GM23338 (cell line): ENCODE measurements around the gene SRSF5. TPM values are rescaled to one million over a fixed set of nuclear protein-coding genes. Genes with fewer than 3 reads are reported as not detected.

Source experiments
- ATAC-seq: fragments of 200-7000 bp; cut with Tn5 transposase; 3 replicates; pipeline ENCODE4 v1.9.1; 2020
- DNase-seq: peaks from one replicate; pipeline ENCODE4 v3.0.0-alpha.2; 2015; ENCODE audit warnings: low spot score
- H2AFZ ChIP-seq: fragments of 200-600 bp; sonication (generic); 2 replicates; pipeline ENCODE4 v1.8.0; 2016; ENCODE audit warnings: antibody characterized with exemption, mild to moderate bottlenecking, moderate library complexity
- H3F3A ChIP-seq: fragments of 200-600 bp; sonication (generic); replicated peaks from 2 replicates; pipeline ENCODE4 v1.8.0; 2017; ENCODE audit warnings: antibody characterized with exemption, mixed run types, low read depth
- H3K27ac ChIP-seq: fragments of 200-600 bp; sonication (generic); 2 replicates; pipeline ENCODE4 v1.6.1; 2016; ENCODE audit warnings: low read depth
- H3K27me3 ChIP-seq: fragments of 200-600 bp; sonication (generic); 2 replicates; pipeline ENCODE4 v1.8.0; 2016; ENCODE audit warnings: mild to moderate bottlenecking, mixed run types, moderate library complexity; ENCODE audit not compliant: insufficient read depth
- H3K36me3 ChIP-seq: fragments of 200-600 bp; sonication (generic); 2 replicates; pipeline ENCODE4 v1.8.0; 2016; ENCODE audit warnings: mild to moderate bottlenecking; ENCODE audit not compliant: insufficient read depth
- H3K4me1 ChIP-seq: fragments of 200-600 bp; sonication (generic); 2 replicates; pipeline ENCODE4 v1.8.0; 2016; ENCODE audit warnings: mild to moderate bottlenecking, moderate library complexity; ENCODE audit not compliant: insufficient read depth
- H3K4me2 ChIP-seq: fragments of 200-600 bp; sonication (generic); 2 replicates; pipeline ENCODE4 v1.7.1; 2017; ENCODE audit warnings: mixed run types
- H3K4me3 ChIP-seq: fragments of 200-600 bp; sonication (generic); 2 replicates; pipeline ENCODE4 v1.6.1; 2016; ENCODE audit warnings: mixed run types
- H3K79me2 ChIP-seq: fragments of 200-600 bp; sonication (generic); replicated peaks from 2 replicates; pipeline ENCODE4 v1.8.0; 2017; ENCODE audit warnings: mild to moderate bottlenecking; ENCODE audit not compliant: insufficient read depth
- H3K9me2 ChIP-seq: fragments of 200-600 bp; sonication (generic); 2 replicates; pipeline ENCODE4 v1.8.0; 2017; ENCODE audit not compliant: insufficient read depth
- H4K20me1 ChIP-seq: fragments of 200-600 bp; sonication (generic); replicated peaks from 2 replicates; pipeline ENCODE4 v1.8.0; 2017; ENCODE audit warnings: mild to moderate bottlenecking; ENCODE audit not compliant: insufficient read depth
- H3K27ac Mint-ChIP-seq: 2 replicates; pipeline ENCODE4 v1.8.0; 2020; ENCODE audit warnings: inconsistent platforms, mild to moderate bottlenecking, moderate library complexity, mixed read lengths
- H3K27me3 Mint-ChIP-seq: 3 replicates; pipeline ENCODE4 v1.8.0; 2022; ENCODE audit warnings: low read depth, mild to moderate bottlenecking, moderate library complexity, mixed read lengths, inconsistent platforms; ENCODE audit not compliant: insufficient read depth, poor library complexity
- H3K36me3 Mint-ChIP-seq: 3 replicates; pipeline ENCODE4 v1.8.0; 2021; ENCODE audit warnings: low read depth, mild to moderate bottlenecking, inconsistent platforms, moderate library complexity, mixed read lengths
- H3K4me1 Mint-ChIP-seq: 3 replicates; pipeline ENCODE4 v1.8.0; 2020; ENCODE audit warnings: mild to moderate bottlenecking, inconsistent platforms, mixed read lengths
- H3K4me3 Mint-ChIP-seq: 3 replicates; pipeline ENCODE4 v1.8.0; 2021; ENCODE audit warnings: moderate library complexity, mild to moderate bottlenecking, inconsistent platforms, mixed read lengths
- H3K9me3 Mint-ChIP-seq: 3 replicates; pipeline ENCODE4 v1.8.0; 2020; ENCODE audit warnings: moderate library complexity, mild to moderate bottlenecking, inconsistent platforms, mixed read lengths
- CREB1 ChIP-seq: fragments of 250-450 bp; sonication (Bioruptor Pico); IDR thresholded peaks from 2 replicates; pipeline ENCODE4 v1.5.0; 2020; ENCODE audit warnings: low read depth, mild to moderate bottlenecking, moderate library complexity
- EZH2 ChIP-seq: fragments of 200-600 bp; sonication (generic); IDR thresholded peaks from one replicate; pipeline ENCODE4 v1.8.0; 2017; ENCODE audit warnings: antibody characterized with exemption, mild to moderate bottlenecking, low read depth; ENCODE audit not compliant: unreplicated experiment
- EZH2phosphoT487 ChIP-seq: fragments of 200-600 bp; sonication (generic); IDR thresholded peaks from one replicate; pipeline ENCODE4 v1.8.1; 2018; ENCODE audit warnings: antibody characterized with exemption; ENCODE audit not compliant: unreplicated experiment
- NANOG ChIP-seq: IDR thresholded peaks from 2 replicates; pipeline ENCODE4 v1.6.1; 2016; ENCODE audit warnings: antibody characterized with exemption, borderline replicate concordance
- POLR2AphosphoS5 ChIP-seq: IDR thresholded peaks from 2 replicates; pipeline ENCODE4 v1.6.1; 2016; ENCODE audit warnings: antibody characterized with exemption, low read depth
- STAT1 ChIP-seq: IDR thresholded peaks from one replicate; pipeline ENCODE4 v1.6.1; 2016; ENCODE audit warnings: antibody characterized with exemption; ENCODE audit not compliant: unreplicated experiment
- ZNF114 ChIP-seq: fragments of 250-450 bp; sonication (Bioruptor Pico); IDR thresholded peaks from 2 replicates; pipeline ENCODE4 v1.5.0; 2020; ENCODE audit warnings: mild to moderate bottlenecking, moderate library complexity
- ZNF331 ChIP-seq: fragments of 250-450 bp; sonication (Bioruptor Pico); IDR thresholded peaks from 2 replicates; pipeline ENCODE4 v1.5.0; 2020; ENCODE audit warnings: low read depth, mild to moderate bottlenecking, moderate library complexity
- ZNF462 ChIP-seq: fragments of 250-450 bp; sonication (Bioruptor Pico); IDR thresholded peaks from 2 replicates; pipeline ENCODE4 v1.5.0; 2020; ENCODE audit warnings: mild to moderate bottlenecking, moderate library complexity
- polyA plus RNA-seq: library from polyadenylated mRNA; unstranded; fragments of >200 nt; fragmentation: Nextera tagmentation; extraction: Ambion mirVana; gene quantifications from 2 replicates; pipeline ENCODE4 v1.2.1, GENCODE V29; 2016
- total RNA-seq: library from RNA; depleted of rRNA; stranded (reverse); fragments of >200 nt; shearing (Covaris generic); gene quantifications from 2 replicates; pipeline ENCODE4 v1.2.3, GENCODE V29; 2014
- TF ChIP-seq, protein P1 (sequence below): IDR thresholded peaks from one replicate; pipeline ENCODE4 v1.6.1; 2018; ENCODE audit warnings: antibody characterized with exemption; ENCODE audit not compliant: unreplicated experiment
- TF ChIP-seq, protein P2 (sequence below): IDR thresholded peaks from 2 replicates; pipeline ENCODE4 v1.6.1; 2016; ENCODE audit warnings: antibody characterized with exemption
- TF ChIP-seq, protein P3 (sequence below), 2 experiments: fragments of 200-600 bp in 1 of 2; sonication (generic) in 1 of 2; conservative IDR thresholded peaks; 2 replicates each; pipeline versions ENCODE4 v1.5.1 to v1.6.1; 2016 to 2017; ENCODE audit warnings: antibody characterized with exemption in 2 of 2, low read depth in 2 of 2, mild to moderate bottlenecking in 2 of 2, moderate library complexity in 1 of 2

SRSF5 gene
- total and polyA plus RNA-seq, 2 experiments from 2014 or later, result 172 to 389 TPM

DNA sequence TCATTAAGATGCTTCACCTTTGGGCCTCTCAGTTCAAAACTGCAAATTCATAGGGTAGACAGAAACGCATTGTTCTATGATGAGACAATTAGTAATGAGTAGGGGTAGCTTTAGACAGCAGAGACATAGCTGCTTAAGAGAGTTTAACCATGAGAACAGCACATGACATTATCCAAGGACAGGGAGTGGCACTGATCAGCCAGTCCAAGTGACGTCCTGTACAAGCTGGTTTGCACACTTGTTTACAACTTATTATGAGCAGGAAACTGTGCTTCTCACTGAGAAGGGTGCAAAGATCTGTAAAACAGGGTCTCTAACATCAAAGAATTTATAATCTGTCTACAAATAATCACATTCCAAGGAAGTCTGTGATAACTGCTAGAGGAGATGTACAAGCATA lies 11.2 kb upstream of the SRSF5 start:
- Histone ChIP-seq H3K79me2 (no peaks in the 10 kb centered on the region), H3K9me2 (no peaks in the 10 kb centered on the region), H3K27me3 (no peaks in the 10 kb centered on the region), H3F3A (no peaks in the 10 kb centered on the region), H3K4me3 (no peak overlapping the region), H3K4me2 (no peak overlapping the region), H4K20me1 (no peaks in the 10 kb centered on the region), H3K27ac (no peak overlapping the region), H3K36me3 (no peaks in the 10 kb centered on the region), H2AFZ (no peak overlapping the region), H3K4me1 (no peaks in the 10 kb centered on the region)
- H3K4me1 Mint-ChIP-seq, result peaks cover 5% of the 10 kb centered on the region; the same call in 1 of the 3 replicates
- no peak overlapping the region for H3K4me3 Mint-ChIP-seq
- no peak overlapping the region for H3K27ac Mint-ChIP-seq
- no peaks in the 10 kb centered on the region for H3K9me3 Mint-ChIP-seq
- TF ChIP-seq, protein P1, sequence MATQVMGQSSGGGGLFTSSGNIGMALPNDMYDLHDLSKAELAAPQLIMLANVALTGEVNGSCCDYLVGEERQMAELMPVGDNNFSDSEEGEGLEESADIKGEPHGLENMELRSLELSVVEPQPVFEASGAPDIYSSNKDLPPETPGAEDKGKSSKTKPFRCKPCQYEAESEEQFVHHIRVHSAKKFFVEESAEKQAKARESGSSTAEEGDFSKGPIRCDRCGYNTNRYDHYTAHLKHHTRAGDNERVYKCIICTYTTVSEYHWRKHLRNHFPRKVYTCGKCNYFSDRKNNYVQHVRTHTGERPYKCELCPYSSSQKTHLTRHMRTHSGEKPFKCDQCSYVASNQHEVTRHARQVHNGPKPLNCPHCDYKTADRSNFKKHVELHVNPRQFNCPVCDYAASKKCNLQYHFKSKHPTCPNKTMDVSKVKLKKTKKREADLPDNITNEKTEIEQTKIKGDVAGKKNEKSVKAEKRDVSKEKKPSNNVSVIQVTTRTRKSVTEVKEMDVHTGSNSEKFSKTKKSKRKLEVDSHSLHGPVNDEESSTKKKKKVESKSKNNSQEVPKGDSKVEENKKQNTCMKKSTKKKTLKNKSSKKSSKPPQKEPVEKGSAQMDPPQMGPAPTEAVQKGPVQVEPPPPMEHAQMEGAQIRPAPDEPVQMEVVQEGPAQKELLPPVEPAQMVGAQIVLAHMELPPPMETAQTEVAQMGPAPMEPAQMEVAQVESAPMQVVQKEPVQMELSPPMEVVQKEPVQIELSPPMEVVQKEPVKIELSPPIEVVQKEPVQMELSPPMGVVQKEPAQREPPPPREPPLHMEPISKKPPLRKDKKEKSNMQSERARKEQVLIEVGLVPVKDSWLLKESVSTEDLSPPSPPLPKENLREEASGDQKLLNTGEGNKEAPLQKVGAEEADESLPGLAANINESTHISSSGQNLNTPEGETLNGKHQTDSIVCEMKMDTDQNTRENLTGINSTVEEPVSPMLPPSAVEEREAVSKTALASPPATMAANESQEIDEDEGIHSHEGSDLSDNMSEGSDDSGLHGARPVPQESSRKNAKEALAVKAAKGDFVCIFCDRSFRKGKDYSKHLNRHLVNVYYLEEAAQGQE, result no peak
- TF ChIP-seq POLR2AphosphoS5 (no peak), ZNF462 (CRISPR knock-in tag) (no peak), ZNF331 (CRISPR knock-in tag) (no peak), CREB1 (no peak), STAT1 (no peak), EZH2 (no peak), ZNF114 (CRISPR knock-in tag) (no peak), NANOG (no peak), EZH2phosphoT487 (no peak)
- TF ChIP-seq, protein P2, sequence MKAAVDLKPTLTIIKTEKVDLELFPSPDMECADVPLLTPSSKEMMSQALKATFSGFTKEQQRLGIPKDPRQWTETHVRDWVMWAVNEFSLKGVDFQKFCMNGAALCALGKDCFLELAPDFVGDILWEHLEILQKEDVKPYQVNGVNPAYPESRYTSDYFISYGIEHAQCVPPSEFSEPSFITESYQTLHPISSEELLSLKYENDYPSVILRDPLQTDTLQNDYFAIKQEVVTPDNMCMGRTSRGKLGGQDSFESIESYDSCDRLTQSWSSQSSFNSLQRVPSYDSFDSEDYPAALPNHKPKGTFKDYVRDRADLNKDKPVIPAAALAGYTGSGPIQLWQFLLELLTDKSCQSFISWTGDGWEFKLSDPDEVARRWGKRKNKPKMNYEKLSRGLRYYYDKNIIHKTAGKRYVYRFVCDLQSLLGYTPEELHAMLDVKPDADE, result no peak
- TF ChIP-seq, protein P3, sequence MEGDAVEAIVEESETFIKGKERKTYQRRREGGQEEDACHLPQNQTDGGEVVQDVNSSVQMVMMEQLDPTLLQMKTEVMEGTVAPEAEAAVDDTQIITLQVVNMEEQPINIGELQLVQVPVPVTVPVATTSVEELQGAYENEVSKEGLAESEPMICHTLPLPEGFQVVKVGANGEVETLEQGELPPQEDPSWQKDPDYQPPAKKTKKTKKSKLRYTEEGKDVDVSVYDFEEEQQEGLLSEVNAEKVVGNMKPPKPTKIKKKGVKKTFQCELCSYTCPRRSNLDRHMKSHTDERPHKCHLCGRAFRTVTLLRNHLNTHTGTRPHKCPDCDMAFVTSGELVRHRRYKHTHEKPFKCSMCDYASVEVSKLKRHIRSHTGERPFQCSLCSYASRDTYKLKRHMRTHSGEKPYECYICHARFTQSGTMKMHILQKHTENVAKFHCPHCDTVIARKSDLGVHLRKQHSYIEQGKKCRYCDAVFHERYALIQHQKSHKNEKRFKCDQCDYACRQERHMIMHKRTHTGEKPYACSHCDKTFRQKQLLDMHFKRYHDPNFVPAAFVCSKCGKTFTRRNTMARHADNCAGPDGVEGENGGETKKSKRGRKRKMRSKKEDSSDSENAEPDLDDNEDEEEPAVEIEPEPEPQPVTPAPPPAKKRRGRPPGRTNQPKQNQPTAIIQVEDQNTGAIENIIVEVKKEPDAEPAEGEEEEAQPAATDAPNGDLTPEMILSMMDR (conservative IDR thresholded peaks at IDR 0.05; ENCODE audit: low read depth in 2 of 2), result no peak
- H3K27me3 Mint-ChIP-seq, result peaks cover 2% of the 10 kb centered on the region
- DNase-seq (no peak), ATAC-seq (no peak)
- no peaks in the 10 kb centered on the region for H3K36me3 Mint-ChIP-seq
